Chondrocyte (in vitro differentiated cells): ENCODE measurements around the gene TAPBPL. TPM values are rescaled to one million over a fixed set of nuclear protein-coding genes. Genes with fewer than 3 reads are reported as not detected.

Experiments used
- DNase-seq: peaks from one replicate; pipeline ENCODE4 v3.0.0; 2021; ENCODE audit warnings: mixed read lengths, low spot score
- H3K27ac Mint-ChIP-seq: one replicate; pipeline ENCODE4 v1.8.0; 2021; ENCODE audit warnings: mild to moderate bottlenecking, moderate library complexity, mixed read lengths; ENCODE audit not compliant: unreplicated experiment
- H3K27me3 Mint-ChIP-seq: 2 replicates; pipeline ENCODE4 v1.8.0; 2021; ENCODE audit warnings: low read depth, mixed read lengths
- H3K36me3 Mint-ChIP-seq: 2 replicates; pipeline ENCODE4 v1.8.0; 2021; ENCODE audit warnings: low read depth, mixed read lengths
- H3K4me1 Mint-ChIP-seq: 2 replicates; pipeline ENCODE4 v1.8.0; 2021; ENCODE audit warnings: low read depth, mild to moderate bottlenecking, mixed read lengths
- H3K4me3 Mint-ChIP-seq: one replicate; pipeline ENCODE4 v1.8.0; 2021; ENCODE audit warnings: mild to moderate bottlenecking, moderate library complexity, mixed read lengths; ENCODE audit not compliant: unreplicated experiment
- H3K9me3 Mint-ChIP-seq: 2 replicates; pipeline ENCODE4 v1.8.0; 2021; ENCODE audit warnings: low read depth, mixed read lengths
- long read RNA-seq: library from polyadenylated mRNA; stranded (forward); transcript quantifications from one replicate; pipeline ENCODE4 v2.0.0, GENCODE V29; 2021
- total RNA-seq: library from RNA; stranded (reverse); gene quantifications from 3 replicates; pipeline ENCODE4 v1.2.1, GENCODE V29; 2021
- TF ChIP-seq, protein P1 (sequence below): fragments of 200-600 bp; sonication (generic); IDR thresholded peaks from 2 replicates; pipeline ENCODE4 v1.5.0; 2021; ENCODE audit warnings: antibody characterized with exemption, mild to moderate bottlenecking, moderate library complexity

Gene TAPBPL, protein sequence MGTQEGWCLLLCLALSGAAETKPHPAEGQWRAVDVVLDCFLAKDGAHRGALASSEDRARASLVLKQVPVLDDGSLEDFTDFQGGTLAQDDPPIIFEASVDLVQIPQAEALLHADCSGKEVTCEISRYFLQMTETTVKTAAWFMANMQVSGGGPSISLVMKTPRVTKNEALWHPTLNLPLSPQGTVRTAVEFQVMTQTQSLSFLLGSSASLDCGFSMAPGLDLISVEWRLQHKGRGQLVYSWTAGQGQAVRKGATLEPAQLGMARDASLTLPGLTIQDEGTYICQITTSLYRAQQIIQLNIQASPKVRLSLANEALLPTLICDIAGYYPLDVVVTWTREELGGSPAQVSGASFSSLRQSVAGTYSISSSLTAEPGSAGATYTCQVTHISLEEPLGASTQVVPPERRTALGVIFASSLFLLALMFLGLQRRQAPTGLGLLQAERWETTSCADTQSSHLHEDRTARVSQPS
- total RNA-seq = 4.6 to 12.3 TPM (median 5.2 TPM) in 3 replicates
- long read RNA-seq, transcript TAPBPL-201 (7 exons, 1,741 nt) = major isoform, 8 of 10 reads
- long read RNA-seq, partial matches to known transcripts = 0 of 10 reads
- long read RNA-seq, other reads (novel, unspliced or antisense) = 1 of 10 reads

DNA sequence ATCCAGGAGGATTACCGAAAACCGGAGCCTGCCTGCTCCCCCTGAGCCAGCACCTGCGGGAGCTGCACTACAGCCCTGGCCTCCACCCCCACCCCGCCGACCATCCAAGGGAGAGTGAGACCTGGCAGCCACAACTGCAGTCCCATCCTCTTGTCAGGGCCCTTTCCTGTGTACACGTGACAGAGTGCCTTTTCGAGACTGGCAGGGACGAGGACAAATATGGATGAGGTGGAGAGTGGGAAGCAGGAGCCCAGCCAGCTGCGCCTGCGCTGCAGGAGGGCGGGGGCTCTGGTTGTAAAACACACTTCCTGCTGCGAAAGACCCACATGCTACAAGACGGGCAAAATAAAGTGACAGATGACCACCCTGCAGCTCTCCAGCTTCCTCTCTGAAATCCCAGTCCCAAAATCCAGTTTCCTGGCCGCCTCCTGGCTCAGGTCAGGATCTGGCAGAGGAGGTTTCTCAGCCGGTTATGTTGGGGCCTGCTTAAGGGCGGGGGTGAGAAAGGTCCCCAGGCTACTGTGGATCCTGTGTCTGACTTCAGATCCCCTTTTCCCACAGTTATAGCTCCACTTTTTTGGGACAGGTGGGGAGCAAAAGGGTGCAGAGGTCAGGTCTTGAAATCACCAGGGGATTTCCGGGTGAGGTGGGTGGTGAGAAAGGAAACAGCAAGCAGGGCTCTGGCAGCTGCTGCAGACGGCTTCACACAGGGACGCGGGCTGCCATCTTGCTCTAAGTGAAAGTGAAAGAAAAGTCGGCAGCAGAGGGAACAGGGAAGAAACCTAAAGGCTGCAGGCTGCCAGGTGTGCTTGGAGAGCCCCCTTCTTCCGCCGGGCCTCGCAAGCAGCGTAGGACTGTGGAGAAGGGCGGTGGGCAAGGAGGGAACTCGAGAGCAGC, at the start of gene TAPBPL:
TAPBPL (plus strand) TSS at position 695 of the 897 bp plus-strand sequence. CDS start 207 bp downstream, outside the sequence.
- Mint-ChIP-seq H3K27ac (peak within 1 kb of the TSS; percentile 94), H3K27me3 (no peaks in the 10 kb centered on the region), H3K4me3 (peak within 1 kb of the TSS; percentile 78), H3K9me3 (no peaks in the 10 kb centered on the region), H3K36me3 (peaks cover 6% of the 10 kb centered on the region), H3K4me1 (peaks cover 29% of the 10 kb centered on the region)
- no peak for DNase-seq
- TF ChIP-seq, protein P1, sequence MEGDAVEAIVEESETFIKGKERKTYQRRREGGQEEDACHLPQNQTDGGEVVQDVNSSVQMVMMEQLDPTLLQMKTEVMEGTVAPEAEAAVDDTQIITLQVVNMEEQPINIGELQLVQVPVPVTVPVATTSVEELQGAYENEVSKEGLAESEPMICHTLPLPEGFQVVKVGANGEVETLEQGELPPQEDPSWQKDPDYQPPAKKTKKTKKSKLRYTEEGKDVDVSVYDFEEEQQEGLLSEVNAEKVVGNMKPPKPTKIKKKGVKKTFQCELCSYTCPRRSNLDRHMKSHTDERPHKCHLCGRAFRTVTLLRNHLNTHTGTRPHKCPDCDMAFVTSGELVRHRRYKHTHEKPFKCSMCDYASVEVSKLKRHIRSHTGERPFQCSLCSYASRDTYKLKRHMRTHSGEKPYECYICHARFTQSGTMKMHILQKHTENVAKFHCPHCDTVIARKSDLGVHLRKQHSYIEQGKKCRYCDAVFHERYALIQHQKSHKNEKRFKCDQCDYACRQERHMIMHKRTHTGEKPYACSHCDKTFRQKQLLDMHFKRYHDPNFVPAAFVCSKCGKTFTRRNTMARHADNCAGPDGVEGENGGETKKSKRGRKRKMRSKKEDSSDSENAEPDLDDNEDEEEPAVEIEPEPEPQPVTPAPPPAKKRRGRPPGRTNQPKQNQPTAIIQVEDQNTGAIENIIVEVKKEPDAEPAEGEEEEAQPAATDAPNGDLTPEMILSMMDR = no peak

DNA sequence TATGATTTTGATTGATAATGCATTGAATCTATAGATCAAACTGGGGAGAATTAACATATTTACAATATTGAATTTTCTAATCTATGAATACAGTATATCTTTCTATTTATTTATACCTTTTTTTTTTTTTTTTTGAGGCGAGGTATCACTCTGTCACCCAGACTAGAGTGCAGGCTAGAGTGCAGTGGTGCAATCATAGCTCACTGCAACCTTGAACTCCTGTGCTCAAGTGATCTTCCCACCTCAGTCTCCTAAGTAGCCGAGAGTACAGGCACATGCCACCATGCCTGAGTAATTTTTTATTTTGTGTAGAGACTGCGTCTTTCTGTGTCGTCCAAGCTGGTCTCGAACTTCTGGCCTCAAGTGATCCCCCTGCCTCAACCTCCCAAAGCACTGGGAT, 47.5 kb upstream of the TAPBPL start:
- no peaks in the 10 kb centered on the region for H3K27me3 Mint-ChIP-seq
- no peaks in the 10 kb centered on the region for H3K4me1 Mint-ChIP-seq
- H3K9me3 Mint-ChIP-seq = peaks cover 5% of the 10 kb centered on the region
- H3K36me3 Mint-ChIP-seq = peaks cover 4% of the 10 kb centered on the region
- DNase-seq = no peak
- no peak overlapping the region for H3K27ac Mint-ChIP-seq
- TF ChIP-seq, protein P1 = no peak
- no peak overlapping the region for H3K4me3 Mint-ChIP-seq

DNA sequence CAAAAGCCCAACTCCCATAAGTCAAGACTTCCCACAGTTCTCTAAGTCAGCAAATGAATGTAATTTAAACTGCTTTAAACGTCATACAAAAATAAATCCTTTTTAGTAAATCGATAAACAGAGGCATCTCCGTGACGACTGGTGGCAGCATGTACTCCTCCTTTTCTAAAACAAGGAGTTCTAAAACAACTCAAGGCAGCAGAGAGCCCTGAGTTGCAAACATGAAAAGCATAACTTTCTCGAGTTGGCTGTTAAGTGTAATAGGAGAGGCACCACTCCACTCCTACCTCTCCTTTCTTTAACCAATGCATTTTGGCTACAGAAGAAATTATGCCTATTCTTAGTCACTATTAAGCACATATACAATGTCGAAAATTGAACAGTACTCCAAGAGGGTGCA, 45.9 kb upstream of the TAPBPL start:
- peaks cover 9% of the 10 kb centered on the region for H3K9me3 Mint-ChIP-seq
- TF ChIP-seq, protein P1 = no peak
- no peaks in the 10 kb centered on the region for H3K4me1 Mint-ChIP-seq
- H3K27me3 Mint-ChIP-seq = no peaks in the 10 kb centered on the region
- peaks cover 4% of the 10 kb centered on the region for H3K36me3 Mint-ChIP-seq
- H3K27ac Mint-ChIP-seq = peak overlapping the region; percentile 49
- H3K4me3 Mint-ChIP-seq = no peak overlapping the region
- DNase-seq = no peak

DNA sequence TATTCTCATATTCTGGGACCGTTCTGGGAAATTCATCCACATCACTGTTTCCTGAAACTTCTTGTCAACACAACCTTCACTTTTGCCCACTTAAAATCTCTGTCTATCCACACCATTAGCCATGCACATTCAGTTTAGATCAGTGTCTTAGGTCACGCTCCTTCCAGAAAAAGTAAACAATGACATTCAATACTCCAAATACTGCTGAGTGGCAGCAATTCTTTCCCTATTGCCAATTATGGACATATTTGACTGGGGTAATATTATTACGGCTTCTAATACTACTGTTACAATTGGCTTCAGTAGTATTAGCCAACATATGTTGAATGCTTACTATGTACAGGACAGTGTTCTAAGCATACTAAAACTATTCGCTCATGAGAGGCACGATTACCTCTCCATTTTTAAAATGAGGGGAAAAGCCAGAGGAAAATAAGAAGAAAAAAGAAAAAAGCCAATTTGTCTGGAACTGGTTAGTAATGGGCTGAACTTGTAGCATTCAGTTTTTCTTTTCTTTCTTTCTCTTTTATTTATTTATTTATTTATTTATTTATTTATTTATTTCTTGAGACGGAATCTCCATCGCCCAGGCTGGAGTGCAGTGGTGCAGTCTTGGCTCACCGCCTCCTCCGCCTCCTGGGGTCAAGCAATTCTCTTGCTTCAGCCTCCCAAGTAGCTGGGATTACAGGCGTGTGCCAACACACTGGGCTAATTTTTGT, 44.4 kb upstream of the TAPBPL start:
- TF ChIP-seq, protein P1 = no peak
- no peak for DNase-seq
- Mint-ChIP-seq H3K4me3 (no peak overlapping the region), H3K36me3 (peaks cover 4% of the 10 kb centered on the region), H3K4me1 (no peaks in the 10 kb centered on the region), H3K27me3 (no peaks in the 10 kb centered on the region), H3K27ac (no peak overlapping the region), H3K9me3 (peaks cover 9% of the 10 kb centered on the region)
